HL-60 (cell line): ENCODE data around the gene ACVR1B.

ENCODE experiments used
- DNase-seq, 2 experiments: peaks; one replicate each; pipeline ENCODE4 v3.0.0-alpha.2; 2010 to 2020; ENCODE audit warnings: low read depth in 1 of 2, low spot score in 1 of 2
- H3K27ac ChIP-seq: fragments of 250-450 bp; sonication (Bioruptor Pico); replicated peaks from 2 replicates; pipeline ENCODE4 v1.5.1; 2020; ENCODE audit warnings: mild to moderate bottlenecking, moderate library complexity
- H3K27me3 ChIP-seq: fragments of 250-450 bp; sonication (Bioruptor Pico); 2 replicates; pipeline ENCODE4 v1.5.1; 2021; ENCODE audit warnings: mild to moderate bottlenecking, moderate library complexity; ENCODE audit not compliant: insufficient read depth, poor library complexity, severe bottlenecking
- H3K4me3 ChIP-seq: replicated peaks from 2 replicates; pipeline ENCODE4 v1.5.1; 2011; ENCODE audit warnings: mild to moderate bottlenecking, control low read depth, low read length; ENCODE audit not compliant: insufficient read depth
- CTCF ChIP-seq: IDR thresholded peaks from one replicate; pipeline ENCODE4 v1.5.1; 2011; ENCODE audit warnings: low read length, control low read depth, inconsistent platforms; ENCODE audit not compliant: insufficient read depth
- GABPA ChIP-seq: IDR thresholded peaks from 2 replicates; pipeline ENCODE4 v1.6.1; 2012; ENCODE audit warnings: low read depth
- POLR2AphosphoS5 ChIP-seq: IDR thresholded peaks from 2 replicates; pipeline ENCODE4 v1.6.1; 2012; ENCODE audit warnings: low read depth
- REST ChIP-seq: IDR thresholded peaks from 2 replicates; pipeline ENCODE4 v1.6.1; 2012; ENCODE audit warnings: low read depth; ENCODE audit not compliant: insufficient replicate concordance
- SPI1 ChIP-seq: IDR thresholded peaks from 2 replicates; pipeline ENCODE4 v1.6.1; 2012; ENCODE audit warnings: low read depth, mild to moderate bottlenecking, borderline replicate concordance

ACVR1B gene

GRCh38 chr12:51980809-51981127 is 29.3 kb downstream of the ACVR1B start:
- no peak overlapping the region for H3K4me3 ChIP-seq
- DNase-seq: no peak
- no peaks in the 10 kb centered on the region for H3K27me3 ChIP-seq
- TF ChIP-seq CTCF (no peak), GABPA (no peak), SPI1 (no peak), REST (no peak), POLR2AphosphoS5 (no peak)
- H3K27ac ChIP-seq: no peak overlapping the region

- DNase-seq: no peak
- TF ChIP-seq SPI1 (no peak), GABPA (no peak), REST (no peak), CTCF (no peak), POLR2AphosphoS5 (no peak)
- no peak overlapping the region for H3K27ac ChIP-seq
- H3K4me3 ChIP-seq: no peak overlapping the region
- H3K27me3 ChIP-seq: no peaks in the 10 kb centered on the region
Measured at GRCh38 chr12:51984657-51985056, 33.2 kb downstream of the ACVR1B start.

- H3K27me3 ChIP-seq: no peaks in the 10 kb centered on the region
- H3K4me3 ChIP-seq: no peak overlapping the region
- H3K27ac ChIP-seq: no peak overlapping the region
- DNase-seq: no peak
- TF ChIP-seq REST: no peak
- TF ChIP-seq GABPA: no peak
- TF ChIP-seq POLR2AphosphoS5: no peak
- no peak for TF ChIP-seq CTCF
- TF ChIP-seq SPI1: no peak
Measured at GRCh38 chr12:51985154-51985835, 33.8 kb downstream of the ACVR1B start.
